H1 (cell line): ENCODE measurements around the gene EPYC. TPM values are rescaled to one million over a fixed set of nuclear protein-coding genes. Genes with fewer than 3 reads are reported as not detected.

Experiments
- CTCF ChIA-PET: fragments of 300-600 bp; sonication (Branson Sonifier 250); formaldehyde crosslinking; loops from one replicate; lab custom pipeline; 2021; ENCODE audit not compliant: partially characterized antibody; lab: Charles Lee
- POLR2A ChIA-PET: fragments of 300-600 bp; sonication (Branson Sonifier 250); formaldehyde crosslinking; loops from one replicate; lab custom pipeline; 2021; ENCODE audit warnings: inconsistent platforms; ENCODE audit not compliant: partially characterized antibody; lab: Charles Lee
- DNase-seq, 2 experiments: peaks; one replicate each; pipeline versions ENCODE4 v3.0.0 to v3.0.0-alpha.2; 2010 to 2022; ENCODE audit warnings: low spot score in 2 of 2, low read depth in 1 of 2, mixed read lengths in 1 of 2
- FAIRE-seq: peaks from 2 replicates; lab custom pipeline; 2011; peaks lifted over from hg19 to GRCh38; lab: Jason Lieb, UNC
- H2AFZ ChIP-seq: 2 replicates; pipeline ENCODE4 v1.8.1; 2012; ENCODE audit warnings: low read length, inconsistent platforms
- H2AK5ac ChIP-seq: 2 replicates; pipeline ENCODE4 v1.6.1; 2013; ENCODE audit warnings: low read depth, low read length
- H2BK120ac ChIP-seq: replicated peaks from 2 replicates; pipeline ENCODE3; 2013; ENCODE audit warnings: low read depth, low read length, inconsistent platforms
- H2BK12ac ChIP-seq: 2 replicates; pipeline ENCODE4 v1.6.1; 2013; ENCODE audit warnings: low read depth, low read length
- H2BK15ac ChIP-seq: 2 replicates; pipeline ENCODE4 v1.6.1; 2013; ENCODE audit warnings: low read length
- H2BK20ac ChIP-seq: 2 replicates; pipeline ENCODE4 v1.6.1; 2013; ENCODE audit warnings: low read length
- H2BK5ac ChIP-seq: 2 replicates; pipeline ENCODE4 v1.6.1; 2013; ENCODE audit warnings: low read depth, low read length
- H3K14ac ChIP-seq: 2 replicates; pipeline ENCODE4 v1.6.1; 2013; ENCODE audit warnings: inconsistent platforms; ENCODE audit not compliant: insufficient read length
- H3K18ac ChIP-seq: 2 replicates; pipeline ENCODE4 v1.6.1; 2013; ENCODE audit warnings: low read length; ENCODE audit errors: extremely low read depth
- H3K23ac ChIP-seq: 2 replicates; pipeline ENCODE4 v1.6.1; 2013; ENCODE audit warnings: inconsistent platforms; ENCODE audit not compliant: insufficient read length
- H3K23me2 ChIP-seq: 2 replicates; pipeline ENCODE4 v1.6.1; 2013; ENCODE audit warnings: low read depth, low read length
- H3K27ac ChIP-seq: 2 replicates; pipeline ENCODE4 v1.6.1; 2011; ENCODE audit warnings: low read depth, low read length, inconsistent platforms
- H3K27me3 ChIP-seq, 4 experiments: replicated peaks in 1 of 4; 1 replicate in 1 of 4; 2 replicates in 3 of 4; pipeline versions ENCODE4 v1.6.1 to v1.8.1; 2011 to 2013; ENCODE audit warnings: low read length in 3 of 4, mild to moderate bottlenecking in 3 of 4, inconsistent platforms in 2 of 4, mixed read lengths in 2 of 4, moderate library complexity in 1 of 4; ENCODE audit not compliant: control insufficient read depth in 3 of 4, insufficient read depth in 3 of 4; ENCODE audit errors: extremely low read depth in 1 of 4
- H3K36me3 ChIP-seq, 4 experiments: 2 replicates each; pipeline versions ENCODE4 v1.6.1 to v1.8.1; 2011 to 2013; ENCODE audit warnings: mild to moderate bottlenecking in 4 of 4, low read length in 3 of 4, moderate library complexity in 2 of 4, control low read depth in 1 of 4, inconsistent platforms in 1 of 4; ENCODE audit not compliant: insufficient read depth in 4 of 4, control insufficient read depth in 2 of 4
- H3K4ac ChIP-seq: replicated peaks from 2 replicates; pipeline ENCODE3; 2013; ENCODE audit warnings: low read length, low read depth, mixed read lengths, inconsistent platforms; ENCODE audit not compliant: insufficient read length
- H3K4me1 ChIP-seq, 4 experiments: replicated peaks in 1 of 4; 1 replicate in 1 of 4; 2 replicates in 3 of 4; pipeline versions ENCODE4 v1.6.1 to v1.8.1; 2011 to 2013; ENCODE audit warnings: low read length in 3 of 4, inconsistent platforms in 2 of 4, mixed read lengths in 1 of 4; ENCODE audit not compliant: insufficient read depth in 4 of 4, control insufficient read depth in 3 of 4
- H3K4me2 ChIP-seq, 2 experiments: 2 replicates each; pipeline versions ENCODE4 v1.6.1 to v1.8.1; 2011 to 2013; ENCODE audit warnings: low read depth in 2 of 2, low read length in 2 of 2, control low read depth in 1 of 2, inconsistent platforms in 1 of 2, mild to moderate bottlenecking in 1 of 2; ENCODE audit not compliant: insufficient read depth in 1 of 2
- H3K4me3 ChIP-seq, 4 experiments: fragments of 200-600, 300-600 bp in 1 of 4; sonication (generic), shearing (Covaris generic), sonication (Bioruptor Twin) in 1 of 4; 2 replicates each; pipeline versions ENCODE4 v1.5.1 to v1.8.1; 2011 to 2016; ENCODE audit warnings: low read length in 4 of 4, low read depth in 3 of 4, control low read depth in 2 of 4, inconsistent platforms in 2 of 4, mild to moderate bottlenecking in 2 of 4, mixed read lengths in 1 of 4, moderate library complexity in 1 of 4; ENCODE audit not compliant: insufficient read depth in 2 of 4; ENCODE audit errors: extremely low read depth in 1 of 4
- H3K56ac ChIP-seq: replicated peaks from 2 replicates; pipeline ENCODE3; 2013; ENCODE audit warnings: low read depth, mild to moderate bottlenecking, mixed read lengths, low read length, inconsistent platforms; ENCODE audit not compliant: insufficient read length
- H3K79me1 ChIP-seq: 2 replicates; pipeline ENCODE4 v1.6.1; 2013; ENCODE audit warnings: low read depth, low read length, control low read depth
- H3K79me2 ChIP-seq, 2 experiments: 2 replicates each; pipeline versions ENCODE4 v1.6.1 to v1.8.1; 2012 to 2013; ENCODE audit warnings: low read length in 2 of 2, mild to moderate bottlenecking in 2 of 2, inconsistent platforms in 1 of 2; ENCODE audit not compliant: insufficient read depth in 2 of 2, control insufficient read depth in 1 of 2
- H3K9ac ChIP-seq, 4 experiments: replicated peaks in 1 of 4; 1 replicate in 1 of 4; 2 replicates in 3 of 4; pipeline versions ENCODE4 v1.6.1 to v1.8.1; 2011 to 2013; ENCODE audit warnings: low read depth in 3 of 4, low read length in 3 of 4, control low read depth in 2 of 4, mild to moderate bottlenecking in 2 of 4, moderate library complexity in 2 of 4, inconsistent platforms in 1 of 4; ENCODE audit errors: extremely low read depth in 1 of 4
- H3K9me3 ChIP-seq, 2 experiments: 2 replicates each; pipeline versions ENCODE4 v1.6.1 to v1.8.1; 2012 to 2013; ENCODE audit warnings: mild to moderate bottlenecking in 2 of 2, moderate library complexity in 2 of 2, control low read depth in 1 of 2, inconsistent platforms in 1 of 2, low read depth in 1 of 2, low read length in 1 of 2, mixed read lengths in 1 of 2; ENCODE audit not compliant: insufficient read depth in 2 of 2
- H4K20me1 ChIP-seq, 2 experiments: replicated peaks in 1 of 2; 2 replicates each; pipeline versions ENCODE3 to v1.8.1; 2011 to 2013; ENCODE audit warnings: inconsistent platforms in 2 of 2, low read length in 2 of 2, mild to moderate bottlenecking in 1 of 2; ENCODE audit not compliant: insufficient read depth in 2 of 2, control insufficient read depth in 1 of 2
- H4K5ac ChIP-seq: 2 replicates; pipeline ENCODE4 v1.6.1; 2013; ENCODE audit warnings: low read length, low read depth, mixed read lengths, inconsistent platforms; ENCODE audit not compliant: insufficient read length
- H4K8ac ChIP-seq: 2 replicates; pipeline ENCODE4 v1.8.0; 2013; ENCODE audit warnings: mild to moderate bottlenecking, moderate library complexity, low read length, inconsistent platforms; ENCODE audit not compliant: insufficient read depth; ENCODE audit errors: extremely low read depth
- H4K91ac ChIP-seq: replicated peaks from 2 replicates; pipeline ENCODE3; 2013; ENCODE audit warnings: low read length, mixed read lengths, inconsistent platforms; ENCODE audit not compliant: insufficient read length
- ASH2L ChIP-seq: fragments of 200-600, 300-600 bp; sonication (generic); IDR thresholded peaks from one replicate; pipeline ENCODE4 v1.7.1; 2017; ENCODE audit warnings: low read length
- BRCA1 ChIP-seq: IDR thresholded peaks from 2 replicates; pipeline ENCODE4 v1.6.1; 2012; ENCODE audit warnings: low read depth, low read length, improper control_type of control experiment
- CEBPB ChIP-seq: IDR thresholded peaks from 2 replicates; pipeline ENCODE4 v1.6.1; 2012; ENCODE audit warnings: low read depth, low read length
- CTCF ChIP-seq, 3 experiments: IDR thresholded peaks; 1 replicate in 2 of 3; 2 replicates in 1 of 3; pipeline versions ENCODE4 v1.5.1 to v1.6.1; 2011; ENCODE audit warnings: low read length in 3 of 3, mild to moderate bottlenecking in 3 of 3, inconsistent platforms in 2 of 3, low read depth in 1 of 3, moderate library complexity in 1 of 3; ENCODE audit not compliant: insufficient read depth in 1 of 3; ENCODE audit errors: control extremely low read depth in 1 of 3
- GTF2F1 ChIP-seq: IDR thresholded peaks from 2 replicates; pipeline ENCODE4 v1.6.1; 2012; ENCODE audit warnings: low read depth, low read length, improper control_type of control experiment, borderline replicate concordance
- KDM5A ChIP-seq: fragments of 200-600 bp; IDR thresholded peaks from 2 replicates; pipeline ENCODE4 v1.7.1; 2012; ENCODE audit warnings: mild to moderate bottlenecking, low read length, inconsistent platforms, mixed read lengths
- MAX ChIP-seq: IDR thresholded peaks from 2 replicates; pipeline ENCODE4 v1.6.1; 2012; ENCODE audit warnings: inconsistent platforms
- RFX5 ChIP-seq: IDR thresholded peaks from 2 replicates; pipeline ENCODE4 v1.6.1; 2011; ENCODE audit warnings: low read depth, low read length, improper control_type of control experiment, borderline replicate concordance
- SIRT6 ChIP-seq: IDR thresholded peaks from one replicate; pipeline ENCODE4 v1.7.1; 2012; ENCODE audit warnings: low read length, inconsistent platforms
- SP4 ChIP-seq: IDR thresholded peaks from 2 replicates; pipeline ENCODE4 v1.6.1; 2012; ENCODE audit warnings: low read length, inconsistent platforms
- TAF1 ChIP-seq: IDR thresholded peaks from 2 replicates; pipeline ENCODE4 v1.6.1; 2011; ENCODE audit warnings: mild to moderate bottlenecking, low read depth, low read length
- TCF12 ChIP-seq: IDR thresholded peaks from 2 replicates; pipeline ENCODE4 v1.6.1; 2011; ENCODE audit warnings: low read depth, mild to moderate bottlenecking, low read length
- YY1 ChIP-seq: IDR thresholded peaks from 2 replicates; pipeline ENCODE4 v1.6.1; 2011; ENCODE audit warnings: low read depth, mild to moderate bottlenecking, low read length
- long read RNA-seq, 2 experiments: library from RNA in 1 of 2; library from capped mRNA in 1 of 2; stranded (forward); transcript quantifications; one replicate each; pipeline ENCODE4 v2.0.0, GENCODE V29; 2021; ENCODE audit warnings: inconsistent platforms in 1 of 2
- polyA minus RNA-seq, 3 experiments: library from RNA; depleted of rRNA, polyadenylated mRNA; stranded (reverse); fragments of >200 nt; gene quantifications; 1 replicate in 2 of 3; 2 replicates in 1 of 3; pipeline ENCODE4 v1.2.3, GENCODE V29; 2011
- polyA plus RNA-seq, 7 experiments: library from polyadenylated mRNA; depleted of rRNA in 3 of 7; stranded (reverse) in 5 of 7; unstranded in 2 of 7; fragments of >200 nt in 5 of 7; fragments of 200-250 nt in 2 of 7; gene quantifications; 1 replicate in 5 of 7; 2 replicates in 1 of 7; 4 replicates in 1 of 7; pipeline versions ENCODE4 v1.2.1 to v1.2.3, GENCODE V29; 2011 to 2013; ENCODE audit warnings: missing spikeins in 2 of 7, mixed read lengths in 2 of 7
- total RNA-seq: library from RNA; stranded (reverse); fragmentation: NEBNext Ultra II Directional; extraction: Animal tissue kit (Norgen Biotek cat#: 25700); gene quantifications from 2 replicates; pipeline ENCODE4 v1.2.1, GENCODE V29; 2021

The EPYC gene
- total RNA-seq (not detected in 2 replicates), polyA plus RNA-seq (2011; rRNA removed) (not detected in 2 replicates), polyA minus RNA-seq (2011; rRNA and poly(A)+ RNA removed) (not detected in 2 replicates)
- not detected for polyA plus RNA-seq (2011; cell fraction: cytosol; rRNA removed)
- polyA plus RNA-seq (2011; cell fraction: nucleus; rRNA removed), result not detected
- polyA plus RNA-seq (2012, experiment 1 of 2), result not detected in 4 replicates
- not detected for polyA plus RNA-seq (2012, experiment 2 of 2)
- not detected for polyA plus RNA-seq (2013, experiment 1 of 2)
- polyA plus RNA-seq (2013, experiment 2 of 2), result not detected
- not detected for polyA minus RNA-seq (2011; cell fraction: cytosol; rRNA and poly(A)+ RNA removed)
- not detected for polyA minus RNA-seq (2011; cell fraction: nucleus; rRNA and poly(A)+ RNA removed)
- long read RNA-seq, experiment 1, result 0 reads
- long read RNA-seq, experiment 2, result 0 reads

GRCh38 chr12:91004872-91005271 lies at the start of gene EPYC:
EPYC (minus strand) TSS chr12:91004972; CDS start chr12:91002565, 2,407 bp downstream.
- no peak within 1 kb of the TSS for H3K4ac ChIP-seq
- H2AK5ac ChIP-seq, result no peak within 1 kb of the TSS
- no peak within 1 kb of the TSS for H3K23ac ChIP-seq
- DNase-seq, result no peak
- no peak within 1 kb of the TSS for H4K5ac ChIP-seq
- H2BK120ac ChIP-seq, result no peak within 1 kb of the TSS
- H4K8ac ChIP-seq, result no peak within 1 kb of the TSS
- no peak within 1 kb of the TSS for H2BK5ac ChIP-seq
- H2BK15ac ChIP-seq, result no peak within 1 kb of the TSS
- H3K27ac ChIP-seq, result no peak within 1 kb of the TSS
- H3K18ac ChIP-seq, result no peak within 1 kb of the TSS
- H3K4me2 ChIP-seq, result no peak within 1 kb of the TSS
- H3K79me1 ChIP-seq, result no peaks in the 10 kb centered on the region
- no peak within 1 kb of the TSS for H4K91ac ChIP-seq
- no peak within 1 kb of the TSS for H3K4me3 ChIP-seq
- no peak for FAIRE-seq
- no peak within 1 kb of the TSS for H2BK20ac ChIP-seq
- ChIA-PET CTCF (no interaction called here), POLR2A (no interaction called here)
- no peak within 1 kb of the TSS for H3K56ac ChIP-seq
- no peaks in the 10 kb centered on the region for H3K23me2 ChIP-seq
- no peaks in the 10 kb centered on the region for H3K79me2 ChIP-seq
- H2AFZ ChIP-seq, result no peak within 1 kb of the TSS
- no peaks in the 10 kb centered on the region for H3K36me3 ChIP-seq
- H3K4me1 ChIP-seq, result no peaks in the 10 kb centered on the region
- H2BK12ac ChIP-seq, result no peak within 1 kb of the TSS
- no peaks in the 10 kb centered on the region for H3K9me3 ChIP-seq
- no peaks in the 10 kb centered on the region for H4K20me1 ChIP-seq
- H3K14ac ChIP-seq, result no peak within 1 kb of the TSS
- no peaks in the 10 kb centered on the region for H3K27me3 ChIP-seq
- H3K9ac ChIP-seq, result no peak within 1 kb of the TSS
- TF ChIP-seq MAX (no peak), CEBPB (no peak), ASH2L (no peak), RFX5 (no peak), YY1 (no peak), SIRT6 (no peak), TCF12 (no peak), GTF2F1 (no peak), CTCF (IDR thresholded peaks at IDR 0.05; ENCODE audit: control extremely low read depth in 1 of 3, insufficient read depth in 1 of 3, low read depth in 1 of 3, low read length in 3 of 3) (no peak), SP4 (no peak), BRCA1 (no peak), KDM5A (no peak), TAF1 (no peak)
